ENCODE data around the gene ERBB4.

The ERBB4 gene

DNA sequence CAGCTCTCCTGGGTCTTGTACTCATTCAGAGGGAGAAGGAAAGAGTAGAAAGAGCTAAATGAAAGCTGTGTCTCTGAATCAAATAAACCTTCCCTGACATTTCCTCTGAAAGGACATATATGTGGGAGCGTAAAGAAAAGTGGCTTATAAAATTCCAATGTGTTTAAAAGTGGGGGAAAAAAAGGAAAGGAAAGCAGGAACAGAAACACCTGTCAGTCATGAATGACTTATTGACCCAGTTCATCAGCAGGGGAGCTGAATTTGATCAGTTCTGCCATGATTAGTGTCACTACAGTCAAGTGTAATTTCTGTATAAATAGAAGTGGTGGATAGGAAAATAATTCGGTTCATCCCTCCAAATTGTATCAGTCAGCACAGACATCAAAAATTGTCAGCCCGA lies 382.5 kb downstream of the ERBB4 start:
- Histone ChIP-seq H3K4me1 (no peaks in the 10 kb centered on the region), H3K36me3 (ENCODE audit: control insufficient read depth, insufficient read depth, low read length) (no peaks in the 10 kb centered on the region), H3K4me3 (ENCODE audit: low read depth, low read length) (no peak overlapping the region), H3K9me3 (ENCODE audit: control insufficient read depth, low read length) (no peaks in the 10 kb centered on the region), H3K4me2 (ENCODE audit: low read length) (no peak overlapping the region), H2AFZ (no peak overlapping the region), H3K9ac (no peak overlapping the region), H3K27ac (no peak overlapping the region), H3K27me3 (ENCODE audit: control insufficient read depth, insufficient read depth, low read length) (no peaks in the 10 kb centered on the region), H3K79me2 (no peaks in the 10 kb centered on the region)
- no peak for TF ChIP-seq CTCF (IDR thresholded peaks at IDR 0.05)

DNA sequence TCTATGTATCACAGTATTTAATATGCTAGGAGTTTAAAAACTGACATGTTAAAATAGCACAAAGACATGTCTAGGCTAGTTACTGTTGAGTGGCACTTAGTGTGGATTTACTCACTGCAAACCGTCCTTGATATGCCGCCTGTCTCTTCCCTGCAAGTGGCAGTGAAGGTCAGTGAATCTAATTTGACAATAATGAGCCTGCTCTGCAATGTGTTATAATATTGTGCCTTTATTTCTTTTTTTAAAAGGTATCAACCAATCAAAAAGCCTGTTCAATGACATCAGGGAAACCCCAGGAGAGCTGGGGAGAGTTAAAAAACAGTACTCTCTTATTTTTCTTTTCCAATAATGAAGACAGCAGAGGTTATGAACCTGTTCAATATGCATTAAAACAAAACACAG lies 384.1 kb downstream of the ERBB4 start:
- Histone ChIP-seq H3K9me3 (ENCODE audit: control insufficient read depth, low read length) (no peaks in the 10 kb centered on the region), H3K27me3 (ENCODE audit: control insufficient read depth, insufficient read depth, low read length) (no peaks in the 10 kb centered on the region), H3K9ac (no peak overlapping the region), H3K4me3 (ENCODE audit: low read depth, low read length) (no peak overlapping the region), H3K27ac (no peak overlapping the region), H3K4me2 (ENCODE audit: low read length) (no peak overlapping the region), H3K36me3 (ENCODE audit: control insufficient read depth, insufficient read depth, low read length) (no peaks in the 10 kb centered on the region), H3K79me2 (no peaks in the 10 kb centered on the region), H2AFZ (no peak overlapping the region), H3K4me1 (no peaks in the 10 kb centered on the region)
- TF ChIP-seq CTCF (IDR thresholded peaks at IDR 0.05): no peak

DNA sequence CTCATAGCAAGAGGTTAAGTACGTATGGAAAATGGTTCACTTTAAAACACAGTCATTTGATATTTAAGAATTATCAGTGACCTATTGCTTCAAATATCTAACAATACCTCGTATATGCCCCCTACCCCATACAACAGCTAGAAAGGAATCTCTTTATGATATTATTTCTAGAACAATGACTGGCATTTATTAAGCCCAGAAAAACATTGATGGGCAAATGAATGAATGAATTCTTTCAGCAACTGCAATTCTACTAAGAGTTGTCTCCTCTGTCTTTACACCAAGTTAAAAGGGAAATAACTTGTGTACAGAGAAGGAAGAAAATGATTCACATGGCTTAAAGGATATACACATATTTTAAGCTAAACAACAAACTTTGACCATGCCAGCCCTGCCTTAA lies 384.7 kb downstream of the ERBB4 start:
- Histone ChIP-seq H3K79me2 (no peaks in the 10 kb centered on the region), H3K4me1 (no peaks in the 10 kb centered on the region), H3K4me3 (ENCODE audit: low read depth, low read length) (no peak overlapping the region), H3K4me2 (ENCODE audit: low read length) (no peak overlapping the region), H3K27me3 (ENCODE audit: control insufficient read depth, insufficient read depth, low read length) (no peaks in the 10 kb centered on the region), H3K9ac (no peak overlapping the region), H2AFZ (no peak overlapping the region), H3K9me3 (ENCODE audit: control insufficient read depth, low read length) (no peaks in the 10 kb centered on the region), H3K36me3 (ENCODE audit: control insufficient read depth, insufficient read depth, low read length) (no peaks in the 10 kb centered on the region), H3K27ac (no peak overlapping the region)
- no peak for TF ChIP-seq CTCF (IDR thresholded peaks at IDR 0.05)

DNA sequence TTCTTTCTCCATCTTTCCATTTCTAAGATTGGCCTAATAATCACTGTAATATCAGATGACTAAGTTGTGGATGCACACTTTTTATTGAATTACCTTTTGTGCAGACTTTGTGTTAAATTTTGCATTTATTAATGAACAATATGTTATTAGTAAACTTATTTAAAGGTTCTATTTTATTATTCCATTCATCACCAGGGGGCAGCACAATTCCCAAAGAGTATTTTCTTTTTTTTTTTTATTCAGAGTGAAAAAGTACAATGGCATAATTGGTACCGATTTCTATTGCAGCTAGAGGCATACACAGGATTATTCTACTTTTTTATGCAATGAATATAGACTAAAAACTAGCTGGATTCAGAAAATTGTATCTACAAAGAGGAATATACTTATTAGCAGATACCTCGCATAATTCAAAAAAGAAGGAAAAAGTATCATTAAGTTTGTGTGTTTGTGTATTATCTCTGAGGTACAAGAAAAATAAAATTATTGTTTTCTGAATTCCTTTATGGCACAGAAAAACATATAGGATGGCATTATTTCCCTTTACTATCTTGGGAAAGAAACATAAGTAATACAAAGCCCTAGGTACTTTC lies 390.6 kb downstream of the ERBB4 start:
- Histone ChIP-seq H3K36me3 (ENCODE audit: control insufficient read depth, insufficient read depth, low read length) (no peaks in the 10 kb centered on the region), H3K9ac (no peak overlapping the region)

More for the DNA sequence above, 390.6 kb downstream of the ERBB4 start:
- Histone ChIP-seq H2AFZ (no peak overlapping the region), H3K9me3 (ENCODE audit: control insufficient read depth, low read length) (no peaks in the 10 kb centered on the region), H3K4me2 (ENCODE audit: low read length) (no peak overlapping the region), H3K27ac (no peak overlapping the region), H3K79me2 (no peaks in the 10 kb centered on the region), H3K27me3 (ENCODE audit: control insufficient read depth, insufficient read depth, low read length) (no peaks in the 10 kb centered on the region), H3K4me1 (no peaks in the 10 kb centered on the region), H3K4me3 (ENCODE audit: low read depth, low read length) (no peak overlapping the region)
- TF ChIP-seq CTCF (IDR thresholded peaks at IDR 0.05): peak; percentile 51
